IMR-90 (cell line): ENCODE measurements around the gene ENAH. TPM values are rescaled to one million over a fixed set of nuclear protein-coding genes. Genes with fewer than 3 reads are reported as not detected.
"Not testable (repeated sequence)": the region's sequence is repeated elsewhere in the genome, so short reads cannot be mapped to it uniquely, and the experiment has no call there.

ENCODE experiments used
- ATAC-seq: fragments of 200-7000 bp; cut with Tn5 transposase; 2 replicates; pipeline ENCODE4 v1.9.1; 2020; ENCODE audit warnings: low read depth, mild to moderate bottlenecking, moderate library complexity
- BruUV-seq: library from RNA; stranded (reverse); fragments of 400-500 nt; replicated peaks from 2 replicates; lab custom pipeline; 2021; lab: Mats Ljungman, UMichigan
- CTCF ChIA-PET: fragments of 300-600 bp; formaldehyde crosslinking; extraction: SDS; loops from one replicate; lab custom pipeline; 2021; ENCODE audit warnings: antibody characterized with exemption; lab: Yijun Ruan, JAX
- POLR2A ChIA-PET: fragments of 300-600 bp; sonication (Branson Sonifier 250); formaldehyde crosslinking; loops from one replicate; lab custom pipeline; 2022; ENCODE audit warnings: antibody characterized with exemption; ENCODE audit not compliant: unreplicated experiment; lab: Charles Lee
- DNase-seq: peaks from one replicate; pipeline ENCODE4 v3.0.0; 2013
- H2AFZ ChIP-seq: replicated peaks from 2 replicates; pipeline ENCODE3; 2013; ENCODE audit warnings: low read length, mild to moderate bottlenecking; ENCODE audit not compliant: poor library complexity
- H2AK5ac ChIP-seq: 2 replicates; pipeline ENCODE4 v1.6.1; 2013; ENCODE audit warnings: low read depth, low read length, inconsistent platforms
- H2AK9ac ChIP-seq: replicated peaks from 2 replicates; pipeline ENCODE3; 2013; ENCODE audit warnings: mild to moderate bottlenecking, low read depth, low read length, moderate library complexity; ENCODE audit not compliant: poor library complexity
- H2BK120ac ChIP-seq: 2 replicates; pipeline ENCODE4 v1.6.1; 2013; ENCODE audit warnings: low read depth, low read length, inconsistent platforms
- H2BK15ac ChIP-seq: 3 replicates; pipeline ENCODE4 v1.6.1; 2013; ENCODE audit warnings: low read depth, low read length, inconsistent platforms
- H2BK20ac ChIP-seq: 2 replicates; pipeline ENCODE4 v1.6.1; 2013; ENCODE audit warnings: low read depth, mild to moderate bottlenecking, inconsistent platforms, low read length, moderate library complexity
- H2BK5ac ChIP-seq: 2 replicates; pipeline ENCODE4 v1.6.1; 2013; ENCODE audit warnings: mild to moderate bottlenecking, low read depth, low read length, inconsistent platforms; ENCODE audit not compliant: poor library complexity, severe bottlenecking
- H3K14ac ChIP-seq: replicated peaks from 2 replicates; pipeline ENCODE4 v1.6.1; 2013; ENCODE audit warnings: low read depth, low read length, inconsistent platforms
- H3K18ac ChIP-seq: 2 replicates; pipeline ENCODE4 v1.6.1; 2013; ENCODE audit warnings: low read depth, low read length, control low read depth
- H3K23ac ChIP-seq: 2 replicates; pipeline ENCODE4 v1.6.1; 2013; ENCODE audit warnings: low read depth, low read length, inconsistent platforms
- H3K27ac ChIP-seq: 2 replicates; pipeline ENCODE4 v1.5.1; 2013; ENCODE audit warnings: mild to moderate bottlenecking, control low read depth, low read length; ENCODE audit not compliant: insufficient read depth
- H3K27me3 ChIP-seq: 2 replicates; pipeline ENCODE4 v1.6.1; 2013; ENCODE audit warnings: low read length; ENCODE audit not compliant: control insufficient read depth, insufficient read depth
- H3K36me3 ChIP-seq: 2 replicates; pipeline ENCODE4 v1.6.1; 2013; ENCODE audit warnings: low read length, mixed read lengths; ENCODE audit not compliant: control insufficient read depth, insufficient read depth
- H3K4ac ChIP-seq: 2 replicates; pipeline ENCODE4 v1.6.1; 2013; ENCODE audit warnings: low read depth, low read length, inconsistent platforms
- H3K4me1 ChIP-seq: 2 replicates; pipeline ENCODE4 v1.6.1; 2013; ENCODE audit warnings: low read length, mixed read lengths; ENCODE audit not compliant: control insufficient read depth, insufficient read depth
- H3K4me2 ChIP-seq: 2 replicates; pipeline ENCODE4 v1.6.1; 2013; ENCODE audit warnings: low read depth, mild to moderate bottlenecking, control low read depth, low read length, moderate library complexity
- H3K4me3 ChIP-seq: 2 replicates; pipeline ENCODE4 v1.5.1; 2013; ENCODE audit warnings: low read depth, mild to moderate bottlenecking, control low read depth, low read length, moderate library complexity; ENCODE audit not compliant: insufficient read depth
- H3K56ac ChIP-seq: 2 replicates; pipeline ENCODE4 v1.6.1; 2013; ENCODE audit warnings: low read length, inconsistent platforms; ENCODE audit not compliant: insufficient read depth; ENCODE audit errors: extremely low read depth
- H3K79me1 ChIP-seq, 2 experiments: 2 replicates each; pipeline ENCODE4 v1.6.1; 2013; ENCODE audit warnings: low read length in 2 of 2, inconsistent platforms in 1 of 2, low read depth in 1 of 2
- H3K9ac ChIP-seq: 2 replicates; pipeline ENCODE4 v1.6.1; 2013; ENCODE audit warnings: low read depth, low read length, control low read depth
- H3K9me1 ChIP-seq: 2 replicates; pipeline ENCODE4 v1.6.1; 2013; ENCODE audit warnings: low read length, inconsistent platforms; ENCODE audit not compliant: insufficient read depth
- H3K9me3 ChIP-seq: 2 replicates; pipeline ENCODE4 v1.6.1; 2013; ENCODE audit warnings: low read length; ENCODE audit not compliant: control insufficient read depth, insufficient read depth
- H4K20me1 ChIP-seq: 2 replicates; pipeline ENCODE4 v1.6.1; 2013; ENCODE audit warnings: low read length, inconsistent platforms; ENCODE audit not compliant: insufficient read depth
- H4K5ac ChIP-seq: 2 replicates; pipeline ENCODE4 v1.6.1; 2013; ENCODE audit warnings: mild to moderate bottlenecking, low read depth, low read length, control low read depth
- H4K8ac ChIP-seq, 2 experiments: 2 replicates each; pipeline ENCODE4 v1.6.1; 2013; ENCODE audit warnings: low read depth in 2 of 2, low read length in 2 of 2, control low read depth in 1 of 2, inconsistent platforms in 1 of 2
- H4K91ac ChIP-seq: 2 replicates; pipeline ENCODE4 v1.6.1; 2013; ENCODE audit warnings: low read depth, low read length, inconsistent platforms; ENCODE audit not compliant: insufficient read depth
- BHLHE40 ChIP-seq: fragments of 150-350 bp; IDR thresholded peaks from 2 replicates; pipeline ENCODE4 v1.6.1; 2016; ENCODE audit warnings: mild to moderate bottlenecking, low read depth, low read length
- MAFK ChIP-seq: IDR thresholded peaks from 2 replicates; pipeline ENCODE4 v1.6.1; 2012; ENCODE audit warnings: low read depth, low read length, improper control_type of control experiment
- WGBS, 2 experiments: methylation state at CpG; one replicate each; pipeline versions ENCODE4 v1.1.5 to v1.1.7; 2013; ENCODE audit warnings: missing lambda C conversion rate in 2 of 2; ENCODE audit not compliant: insufficient read length in 1 of 2; ENCODE audit errors: extremely low coverage in 2 of 2; 5-methylcytosine and 5-hydroxymethylcytosine counted together
- dilution Hi-C: fragments of 300-500 bp; cut with HindIII; formaldehyde crosslinking; loops from one replicate; pipeline ENCODE4 v1.14.3; 2018; ENCODE audit warnings: low sequenced_read_pairs; ENCODE audit not compliant: unreplicated experiment
- in situ Hi-C: fragments of 300-500 bp; cut with MboI; formaldehyde crosslinking; loops from 3 replicates; pipeline ENCODE4 v1.14.3; 2019; ENCODE audit warnings: low sequenced_read_pairs, inconsistent platforms, mixed read lengths
- intact Hi-C: fragments of 100-400 bp; cut with micrococcal nuclease; formaldehyde crosslinking; loops from 2 replicates; pipeline ENCODE4 v1.10.0; 2022
- polyA plus RNA-seq, 3 experiments: library from polyadenylated mRNA; depleted of rRNA; stranded (reverse); fragments of >200 nt; gene quantifications; 2 replicates each; pipeline ENCODE4 v1.2.3, GENCODE V29; 2012; ENCODE audit warnings: low replicate concordance in 1 of 3
- total RNA-seq: library from RNA; depleted of rRNA; stranded (reverse); fragments of >200 nt; gene quantifications from 2 replicates; pipeline ENCODE4 v1.2.3, GENCODE V29; 2012

ENAH gene
- total and polyA plus RNA-seq, 2 of the 4 experiments (the other 2 are of a cell fraction), result 61.3 to 86.9 TPM

DNA sequence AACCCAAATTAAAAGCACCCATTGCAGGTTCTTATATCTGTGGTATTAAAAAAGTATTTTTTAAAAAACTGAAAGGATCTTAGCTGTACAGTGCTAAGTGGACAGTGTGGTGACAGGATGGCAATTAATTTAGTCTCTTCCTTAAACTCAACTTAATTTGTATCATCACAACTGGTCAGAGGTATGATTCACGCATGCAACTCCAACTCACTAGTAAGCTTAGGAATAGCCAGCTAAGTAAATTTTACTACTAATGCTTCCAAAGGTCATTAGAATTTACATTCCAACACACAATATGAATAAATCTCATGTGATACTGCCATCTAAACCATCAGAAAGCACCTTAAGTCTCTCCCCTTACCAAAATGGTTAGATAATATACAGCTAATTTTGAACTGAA is 35.4 kb downstream of the ENAH start:
- no peak overlapping the region for H3K27ac ChIP-seq
- BruUV-seq, result no TSS peak
- H3K9ac ChIP-seq, result no peak overlapping the region
- H2AFZ ChIP-seq, result no peak overlapping the region
- no peak overlapping the region for H3K4ac ChIP-seq
- no peak overlapping the region for H3K4me3 ChIP-seq
- H3K4me2 ChIP-seq, result peak overlapping the region; percentile 30; the same call in 1 of the 2 replicates
- H3K23ac ChIP-seq, result no peak overlapping the region
- ATAC-seq, result peak; percentile 75
- dilution Hi-C loops (no loop called here), in situ Hi-C loops (no loop called here), intact Hi-C loops (no loop called here)
- H4K8ac ChIP-seq, result no peak overlapping the region
- H3K56ac ChIP-seq, result no peak overlapping the region
- H2BK20ac ChIP-seq, result no peak overlapping the region
- H2AK9ac ChIP-seq, result no peak overlapping the region
- peaks cover 8 to 58% of the 10 kb centered on the region in 2 experiments for H3K79me1 ChIP-seq
- no CpG with 5 or more reads among the region's 1 CpG for WGBS, 2 experiments
- H3K9me3 ChIP-seq, result no peaks in the 10 kb centered on the region
- CTCF ChIA-PET, result interaction anchor here (0.6 kb wide), 2 partner anchors 91 to 217 kb away, joined by 3 to 5 read pairs; no protein-coding TSS in a partner anchor
- POLR2A ChIA-PET, result no interaction called here
- peaks cover 5% of the 10 kb centered on the region for H3K9me1 ChIP-seq
- DNase-seq, result peak; percentile 61
- H3K18ac ChIP-seq, result no peak overlapping the region
- peaks cover 9% of the 10 kb centered on the region for H3K4me1 ChIP-seq
- H2BK15ac ChIP-seq, result no peak overlapping the region
- TF ChIP-seq MAFK (peak; percentile 39; the same call in 1 of the 2 replicates), BHLHE40 (no peak)
- H2BK5ac ChIP-seq, result no peak overlapping the region
- peaks cover 2% of the 10 kb centered on the region; the same call in 1 of the 2 replicates for H3K36me3 ChIP-seq
- no peak overlapping the region for H2BK120ac ChIP-seq
- no peak overlapping the region for H4K91ac ChIP-seq
- no peaks in the 10 kb centered on the region for H3K27me3 ChIP-seq
- peaks cover 72% of the 10 kb centered on the region for H4K20me1 ChIP-seq
- H2AK5ac ChIP-seq, result no peak overlapping the region
- H3K14ac ChIP-seq, result no peak overlapping the region
- no peak overlapping the region for H4K5ac ChIP-seq

GRCh38 chr1:225615403-225615790 is 37.5 kb downstream of the ENAH start:
- Histone ChIP-seq H3K4me1 (peaks cover 11% of the 10 kb centered on the region), H3K79me1 (peaks cover 15 to 64% of the 10 kb centered on the region in 2 experiments; a peak in 3 of 4 replicates), H4K20me1 (peaks cover 76% of the 10 kb centered on the region)
- WGBS, 2 experiments, result 95% methylated on average over 4 of the region's 29 CpGs; no CpG with 5 or more reads in 1 of the 2 experiments
- H3K4me3 ChIP-seq, H2AK5ac ChIP-seq, H4K5ac ChIP-seq, H3K27ac ChIP-seq, H2AFZ ChIP-seq, H4K8ac ChIP-seq, BruUV-seq, intact Hi-C loops, CTCF ChIA-PET, H3K14ac ChIP-seq, POLR2A ChIA-PET, H2BK15ac ChIP-seq, H2BK5ac ChIP-seq, H2BK20ac ChIP-seq, H3K18ac ChIP-seq, H2AK9ac ChIP-seq, dilution Hi-C loops, H3K56ac ChIP-seq, H2BK120ac ChIP-seq, DNase-seq, H3K27me3 ChIP-seq, H3K4ac ChIP-seq, in situ Hi-C loops, H3K23ac ChIP-seq, H3K36me3 ChIP-seq, ATAC-seq, H4K91ac ChIP-seq, H3K9ac ChIP-seq, H3K9me1 ChIP-seq, H3K9me3 ChIP-seq, H3K4me2 ChIP-seq: not testable (repeated sequence)
